Fibroblast of the aortic adventitia (primary cell): ENCODE data around the gene SLC50A1. TPM values are rescaled to one million over a fixed set of nuclear protein-coding genes. Genes with fewer than 3 reads are reported as not detected.

Experiments
- DNase-seq: peaks from one replicate; pipeline ENCODE4 v3.0.0-alpha.2; 2010; ENCODE audit warnings: low read depth
- H3K4me3 ChIP-seq: 2 replicates; pipeline ENCODE4 v1.5.1; 2011; ENCODE audit warnings: low read depth, mild to moderate bottlenecking, control low read depth, low read length, moderate library complexity
- total RNA-seq: library from RNA; depleted of rRNA; stranded (reverse); fragments of >200 nt; gene quantifications from 2 replicates; pipeline ENCODE4 v1.2.3, GENCODE V29; 2012; ENCODE audit warnings: low replicate concordance
- TF ChIP-seq, protein P1 (sequence below): IDR thresholded peaks from 2 replicates; pipeline ENCODE4 v1.5.1; 2011; ENCODE audit warnings: mild to moderate bottlenecking, low read length, control low read depth, inconsistent platforms; ENCODE audit not compliant: insufficient read depth

SLC50A1 gene
- total RNA-seq, 1 donor, result 39.3 TPM

DNA sequence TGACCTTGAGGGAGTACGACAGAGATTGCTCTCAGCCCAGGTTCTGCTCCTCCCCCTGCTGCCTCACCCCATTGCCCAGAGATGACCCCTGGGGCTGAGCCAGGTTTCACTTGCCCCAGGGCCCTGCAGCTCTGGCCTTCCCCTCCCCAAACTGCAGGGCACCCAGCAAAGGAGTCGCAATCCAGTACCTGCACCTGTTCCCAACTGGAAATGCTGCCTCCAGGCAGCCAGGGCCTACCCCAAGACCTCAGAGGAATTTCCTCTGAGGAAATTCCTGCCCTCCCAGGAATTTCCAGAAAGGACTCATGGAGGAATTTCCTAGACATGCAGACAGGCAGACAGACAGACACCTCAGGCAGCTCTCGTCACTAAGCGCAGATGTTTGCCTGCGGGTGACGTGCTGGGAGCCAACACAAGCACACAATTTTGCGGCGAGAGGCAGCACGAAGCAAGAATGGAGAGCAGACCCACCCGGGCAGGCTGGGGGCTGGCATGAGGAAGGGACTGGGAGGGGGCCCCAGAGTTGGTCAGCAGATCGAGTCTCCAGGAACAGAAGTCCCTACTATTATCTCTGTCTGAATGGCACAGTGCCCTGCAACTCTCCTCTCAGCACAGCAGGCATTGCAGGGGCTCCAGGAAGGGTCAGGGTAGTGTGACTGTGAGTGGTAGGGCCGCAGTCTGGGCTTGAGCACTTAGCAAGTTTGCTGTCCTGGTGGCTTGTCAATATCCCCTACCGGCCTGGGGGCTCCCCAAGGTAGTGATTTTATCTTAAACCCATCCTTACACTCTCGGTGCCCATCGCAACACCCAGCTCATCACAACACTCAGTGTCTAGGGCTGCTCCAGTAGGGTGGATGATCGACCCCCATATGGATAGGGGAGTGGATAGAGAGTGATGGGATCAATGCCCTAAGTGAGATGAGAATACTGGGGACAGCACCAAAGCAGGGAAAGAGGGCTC is 10.9 kb upstream of the SLC50A1 start:
- no peak for DNase-seq

DNA sequence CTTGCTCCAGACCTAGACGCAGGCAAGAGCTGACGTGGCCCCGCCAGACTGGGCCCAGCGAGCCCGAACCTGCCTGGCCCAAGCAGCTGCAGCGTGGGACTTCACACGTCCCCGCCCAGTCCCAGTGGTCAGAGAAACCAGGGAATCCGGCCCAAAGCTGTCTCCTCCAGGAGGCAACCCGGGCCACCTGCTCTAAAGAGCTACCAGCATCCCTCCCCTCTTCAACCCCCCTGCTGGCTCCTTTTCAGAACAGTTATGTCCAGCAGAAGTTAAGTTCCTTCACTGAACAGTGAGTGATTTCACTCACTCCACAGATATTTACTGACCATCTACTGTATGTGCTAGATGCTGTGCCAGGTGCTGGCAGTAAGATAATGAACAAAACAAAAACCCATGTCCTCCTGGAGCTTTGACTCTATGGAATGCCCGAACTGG is 10.1 kb upstream of the SLC50A1 start:
- DNase-seq, result no peak
- H3K4me3 ChIP-seq, result no peak overlapping the region
- TF ChIP-seq, protein P1, sequence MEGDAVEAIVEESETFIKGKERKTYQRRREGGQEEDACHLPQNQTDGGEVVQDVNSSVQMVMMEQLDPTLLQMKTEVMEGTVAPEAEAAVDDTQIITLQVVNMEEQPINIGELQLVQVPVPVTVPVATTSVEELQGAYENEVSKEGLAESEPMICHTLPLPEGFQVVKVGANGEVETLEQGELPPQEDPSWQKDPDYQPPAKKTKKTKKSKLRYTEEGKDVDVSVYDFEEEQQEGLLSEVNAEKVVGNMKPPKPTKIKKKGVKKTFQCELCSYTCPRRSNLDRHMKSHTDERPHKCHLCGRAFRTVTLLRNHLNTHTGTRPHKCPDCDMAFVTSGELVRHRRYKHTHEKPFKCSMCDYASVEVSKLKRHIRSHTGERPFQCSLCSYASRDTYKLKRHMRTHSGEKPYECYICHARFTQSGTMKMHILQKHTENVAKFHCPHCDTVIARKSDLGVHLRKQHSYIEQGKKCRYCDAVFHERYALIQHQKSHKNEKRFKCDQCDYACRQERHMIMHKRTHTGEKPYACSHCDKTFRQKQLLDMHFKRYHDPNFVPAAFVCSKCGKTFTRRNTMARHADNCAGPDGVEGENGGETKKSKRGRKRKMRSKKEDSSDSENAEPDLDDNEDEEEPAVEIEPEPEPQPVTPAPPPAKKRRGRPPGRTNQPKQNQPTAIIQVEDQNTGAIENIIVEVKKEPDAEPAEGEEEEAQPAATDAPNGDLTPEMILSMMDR, result no peak

More for the DNA sequence above, 10.9 kb upstream of the SLC50A1 start:
- H3K4me3 ChIP-seq, result no peak overlapping the region
- TF ChIP-seq, protein P1, result no peak

DNA sequence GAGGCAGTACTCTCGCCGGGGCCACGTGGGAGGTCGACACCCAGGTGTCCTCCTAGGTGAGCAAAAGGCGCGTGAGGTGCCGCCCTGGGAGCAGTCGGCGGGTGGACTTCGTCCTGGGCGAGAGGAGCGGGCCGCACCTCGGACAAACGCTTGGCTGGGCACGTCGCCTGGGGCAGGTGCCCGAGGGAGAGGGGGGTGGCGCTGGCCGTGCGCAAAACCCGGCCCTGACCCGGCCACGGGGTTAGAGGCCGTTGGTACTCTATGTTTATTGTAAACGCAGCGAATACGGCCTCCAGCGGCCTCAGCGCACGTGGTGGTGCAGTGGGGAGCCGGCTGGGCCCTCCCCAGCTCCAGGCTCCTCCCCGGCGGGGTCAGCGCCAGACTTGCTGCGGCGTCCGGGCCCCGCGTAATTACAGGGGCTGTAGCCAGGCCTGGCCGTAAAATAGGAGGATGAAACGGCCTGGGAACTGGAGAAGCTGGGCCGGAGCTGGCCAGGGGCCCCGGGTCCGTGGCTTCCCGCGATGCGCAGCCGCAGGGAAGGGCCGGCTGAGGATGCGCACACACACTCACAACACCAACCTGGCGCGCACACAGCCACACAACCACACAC is 9.6 kb upstream of the SLC50A1 start:
- TF ChIP-seq, protein P1, result no peak
- peak; percentile 13 for DNase-seq
- H3K4me3 ChIP-seq, result no peak overlapping the region

DNA sequence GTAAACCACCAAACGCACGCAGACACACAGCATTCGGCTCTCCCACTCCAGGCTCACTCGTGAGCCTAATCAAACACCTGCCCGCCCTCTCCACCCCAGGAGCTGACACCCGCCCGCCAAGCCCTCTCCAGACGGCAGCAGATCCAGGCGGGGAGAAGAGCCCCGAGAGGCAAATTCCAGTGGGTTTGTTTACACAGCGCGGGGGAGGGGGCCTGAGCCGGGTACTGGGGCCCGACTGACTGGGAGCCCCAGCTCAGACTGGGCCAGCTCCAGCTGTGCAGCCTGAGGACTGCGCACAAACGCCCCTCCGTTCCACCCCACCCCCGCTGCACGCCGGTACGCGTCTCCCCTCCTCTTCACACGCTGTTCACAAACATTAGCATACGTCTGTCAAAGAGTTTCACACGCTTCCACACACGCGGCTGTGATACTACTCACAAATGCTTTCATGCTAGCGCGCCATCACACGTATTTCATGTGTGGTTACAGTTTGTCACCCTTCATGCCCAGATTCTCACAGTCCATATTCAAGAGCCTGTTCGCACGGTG is 9.0 kb upstream of the SLC50A1 start:
- no peak overlapping the region for H3K4me3 ChIP-seq
- TF ChIP-seq, protein P1, result no peak
- DNase-seq, result peak; percentile 25

DNA sequence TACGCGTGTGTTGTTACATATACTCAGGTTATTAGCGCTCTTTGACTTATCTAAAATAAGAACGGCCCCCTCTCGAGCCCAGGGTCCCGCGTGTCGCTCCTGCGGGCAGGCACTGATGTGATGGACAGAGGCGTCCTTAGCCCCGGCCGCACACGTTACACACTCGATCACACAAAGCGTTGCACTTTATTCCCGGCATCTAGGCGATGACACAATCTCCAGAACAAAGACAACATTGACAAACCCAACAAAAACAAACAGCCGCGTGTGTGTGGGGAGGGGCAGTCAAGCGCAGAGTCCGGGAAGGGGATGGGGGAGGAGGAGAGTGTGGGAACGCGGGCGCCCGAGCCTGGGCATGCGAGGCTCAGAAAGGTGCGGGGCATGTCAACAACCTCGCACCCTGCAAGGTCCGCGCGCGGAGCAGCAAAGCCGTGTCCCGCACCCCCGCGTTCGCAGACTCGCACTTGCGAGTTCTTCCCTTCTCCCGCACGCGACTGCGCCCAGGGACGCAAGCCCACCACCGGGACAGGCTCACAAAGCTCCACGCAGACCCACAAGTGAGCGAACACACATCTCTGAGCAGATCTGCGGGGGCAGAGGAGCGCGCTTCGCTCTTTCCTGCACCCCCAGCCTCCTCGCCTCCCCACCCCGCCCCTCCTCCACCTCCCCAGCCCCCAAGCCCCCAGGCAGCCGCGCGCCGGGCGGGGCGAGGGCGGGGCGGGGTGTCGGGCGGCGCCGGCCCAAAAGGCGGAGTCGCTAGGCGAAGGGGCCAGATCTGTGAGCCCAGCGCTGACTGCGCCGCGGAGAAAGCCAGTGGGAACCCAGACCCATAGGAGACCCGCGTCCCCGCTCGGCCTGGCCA is 8.3 kb upstream of the SLC50A1 start, which contains the start of gene EFNA1:
EFNA1 (plus strand) TSS at position 772 of the 862 bp plus-strand sequence. CDS start 102 bp downstream, outside the sequence.
- DNase-seq, result peak; percentile 34
- TF ChIP-seq, protein P1, result no peak
- H3K4me3 ChIP-seq, result peak within 1 kb of the TSS; percentile 65
